ENCODE measurements around the gene SPRR1A.

The SPRR1A gene

GRCh38 chr1:152983234-152983633, 647 bp upstream of the SPRR1A start:
- TF ChIP-seq ZNF791 (tag by site-specific recombination; IDR thresholded peaks at IDR 0.05) (no peak), ZNF837 (tag by site-specific recombination; IDR thresholded peaks at IDR 0.05) (no peak), ZEB2 (tag by site-specific recombination; IDR thresholded peaks at IDR 0.05) (no peak), ZNF704 (tag by site-specific recombination; IDR thresholded peaks at IDR 0.05) (no peak), ZFP41 (tag by site-specific recombination; IDR thresholded peaks at IDR 0.05; ENCODE audit: borderline replicate concordance) (no peak), ZNF488 (tag by site-specific recombination; IDR thresholded peaks at IDR 0.05) (no peak), ZNF645 (tag by site-specific recombination; IDR thresholded peaks at IDR 0.05) (no peak), ZNF580 (tag by site-specific recombination; IDR thresholded peaks at IDR 0.05) (no peak), ZNF544 (tag by site-specific recombination; IDR thresholded peaks at IDR 0.05) (no peak), HIC1 (tag by site-specific recombination; IDR thresholded peaks at IDR 0.05) (no peak)
- no peak overlapping the region for H3K27ac ChIP-seq (ENCODE audit: extremely low read depth, low read depth, low read length)
- POLR2A ChIA-PET, result no interaction called here
- no peaks in the 10 kb centered on the region for H3K9me3 ChIP-seq (ENCODE audit: control insufficient read depth, insufficient read depth, low read depth, low read length)
- H3K4me1 ChIP-seq (ENCODE audit: control insufficient read depth, insufficient read depth, low read length), result no peaks in the 10 kb centered on the region
- H3K36me3 ChIP-seq (ENCODE audit: control insufficient read depth in 2 of 2, insufficient read depth in 1 of 2, low read length in 2 of 2), result no peaks in the 10 kb centered on the region
- CTCF ChIA-PET, result interaction anchor here (1.0 kb wide), 1 partner anchor 111 kb away, joined by 3 read pairs; no protein-coding TSS in a partner anchor
- H3K4me3 ChIP-seq (ENCODE audit: low read depth, low read length), result no peak overlapping the region

GRCh38 chr1:152986578-152986977, 2.7 kb downstream of the SPRR1A start:
- H3K27ac ChIP-seq (ENCODE audit: extremely low read depth, low read depth, low read length), result no peak overlapping the region
- ChIA-PET POLR2A (no interaction called here), CTCF (interaction anchor here (0.6 kb wide), 1 partner anchor 206 kb away, joined by 3 read pairs; no protein-coding TSS in a partner anchor)
- TF ChIP-seq ZNF433 (tag by site-specific recombination; IDR thresholded peaks at IDR 0.05; ENCODE audit: low read depth) (no peak), ZBTB10 (tag by site-specific recombination; IDR thresholded peaks at IDR 0.05) (no peak), ZNF501 (tag by site-specific recombination; IDR thresholded peaks at IDR 0.05) (no peak), ZNF48 (tag by site-specific recombination; IDR thresholded peaks at IDR 0.05) (no peak), ZNF221 (tag by site-specific recombination; IDR thresholded peaks at IDR 0.05; ENCODE audit: borderline replicate concordance) (no peak), ZNF777 (tag by site-specific recombination; IDR thresholded peaks at IDR 0.05; ENCODE audit: borderline replicate concordance) (no peak), ZNF677 (tag by site-specific recombination; IDR thresholded peaks at IDR 0.05) (no peak), ZNF133 (tag by site-specific recombination; IDR thresholded peaks at IDR 0.05) (no peak), ZNF148 (tag by site-specific recombination; IDR thresholded peaks at IDR 0.05; ENCODE audit: borderline replicate concordance) (no peak), ZXDB (tag by site-specific recombination; IDR thresholded peaks at IDR 0.05) (no peak), ZNF692 (tag by site-specific recombination; IDR thresholded peaks at IDR 0.05) (no peak), OVOL3 (tag by site-specific recombination; IDR thresholded peaks at IDR 0.05) (no peak)

More at GRCh38 chr1:152986578-152986977, 2.7 kb downstream of the SPRR1A start:
- H3K36me3 ChIP-seq (ENCODE audit: control insufficient read depth in 2 of 2, insufficient read depth in 1 of 2, low read length in 2 of 2), result no peaks in the 10 kb centered on the region
- no peak overlapping the region for H3K4me3 ChIP-seq (ENCODE audit: low read depth, low read length)
- H3K9me3 ChIP-seq (ENCODE audit: control insufficient read depth, insufficient read depth, low read depth, low read length), result no peaks in the 10 kb centered on the region
- no peaks in the 10 kb centered on the region for H3K4me1 ChIP-seq (ENCODE audit: control insufficient read depth, insufficient read depth, low read length)

Data from HEK293 (cell line).